GM19438 (cell line): ENCODE results near the gene MEIS2.

Experiments used
- ATAC-seq: cut with Tn5 transposase; IDR thresholded peaks from one replicate; pipeline ENCODE4 v1.9.1; 2021; ENCODE audit warnings: low read depth; ENCODE audit not compliant: unreplicated experiment

The MEIS2 gene

GRCh38 chr15:36970522-36970921, 129.8 kb downstream of the MEIS2 start:
- ATAC-seq: no peak

DNA sequence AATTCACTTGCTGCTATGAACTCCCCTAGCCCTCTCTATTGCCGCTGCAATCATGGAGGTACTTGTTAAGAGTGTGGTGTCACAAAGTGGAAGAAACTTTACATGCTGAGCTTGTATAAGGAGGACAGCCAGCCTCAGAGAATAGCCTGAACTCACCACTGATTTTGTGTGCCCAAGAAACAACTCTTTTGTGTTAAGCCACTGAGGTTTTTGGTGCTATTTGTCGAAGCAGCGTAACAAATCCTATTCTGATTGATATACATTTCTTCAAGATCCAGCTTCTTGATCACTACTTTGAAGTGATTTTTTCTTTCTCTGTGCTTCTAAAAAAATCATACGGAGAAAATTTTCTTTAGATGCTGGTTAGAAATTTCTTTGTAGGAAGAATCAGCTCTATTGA, 132.4 kb downstream of the MEIS2 start:
- ATAC-seq: no peak

DNA sequence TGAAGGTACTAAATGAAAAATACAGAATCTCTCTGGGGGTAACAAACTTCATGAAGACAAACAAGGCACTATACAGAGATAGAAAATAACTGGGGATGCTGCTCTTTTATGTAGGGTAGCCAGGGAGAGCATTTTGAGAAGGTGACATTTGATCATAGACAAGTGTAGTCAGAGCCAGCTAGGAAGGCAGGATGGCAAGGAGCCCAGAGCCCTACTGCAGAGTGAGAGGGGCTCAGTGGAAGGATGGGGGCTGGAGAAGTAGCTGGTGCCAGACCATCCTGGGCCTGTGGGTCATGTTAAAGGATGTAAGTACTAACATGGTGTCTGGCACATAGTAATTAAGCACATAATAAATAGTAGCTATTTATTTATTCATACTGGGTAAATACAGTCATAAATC, 133.6 kb downstream of the MEIS2 start:
- no peak for ATAC-seq

DNA sequence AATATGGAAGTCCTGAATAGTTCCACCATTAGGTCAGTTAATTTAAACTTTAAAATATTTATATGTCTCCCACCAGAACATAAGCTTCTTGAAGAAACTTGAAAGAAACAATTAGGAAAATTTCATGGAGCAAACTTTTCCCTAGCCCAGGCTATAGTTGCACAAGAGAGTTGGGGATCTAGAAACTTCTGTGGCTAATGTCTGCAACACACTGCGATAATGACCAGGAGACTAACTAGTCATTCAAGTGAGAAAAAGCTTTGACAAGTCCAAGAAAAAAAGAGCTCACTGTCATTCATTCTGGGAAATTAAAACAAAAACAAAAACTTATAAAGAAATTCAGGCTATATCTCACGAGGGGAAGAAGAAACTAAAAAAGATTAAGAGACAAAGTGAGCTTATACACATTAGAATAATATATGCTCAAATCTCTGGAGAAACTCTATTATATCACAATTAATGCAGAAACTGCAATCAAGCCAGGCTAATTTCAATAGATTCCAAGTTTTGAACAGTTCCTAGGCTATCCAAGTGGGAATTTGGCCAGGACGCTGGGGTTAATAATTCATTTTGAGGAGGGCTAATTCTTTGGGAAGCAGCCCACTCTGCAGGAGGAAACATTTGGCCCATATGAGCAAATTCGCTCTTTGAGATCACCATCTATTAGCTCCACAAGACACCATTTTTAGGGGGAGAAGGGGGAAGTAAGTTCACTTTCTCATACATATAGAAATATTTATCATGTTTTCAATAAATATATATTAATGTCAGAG, 134.6 kb downstream of the MEIS2 start:
- no peak for ATAC-seq

DNA sequence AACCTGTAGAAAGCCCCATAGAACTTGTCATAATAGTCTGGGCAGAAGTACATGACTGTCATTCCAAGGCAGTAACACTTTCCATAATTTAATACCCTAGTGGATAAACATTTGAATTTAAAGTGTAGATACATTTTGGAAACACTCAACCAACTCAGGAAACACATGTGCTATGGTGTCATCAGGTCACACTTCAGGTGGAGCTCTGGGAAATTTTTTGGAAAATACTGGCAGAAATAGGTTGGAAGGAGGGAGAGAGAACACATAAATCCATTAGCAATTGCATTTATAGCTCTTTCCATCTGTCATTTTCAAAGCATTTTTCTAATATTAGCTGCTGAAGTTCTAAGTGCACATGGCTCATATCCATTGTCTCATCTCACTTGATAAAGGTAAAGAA, 135.7 kb downstream of the MEIS2 start:
- ATAC-seq: no peak

DNA sequence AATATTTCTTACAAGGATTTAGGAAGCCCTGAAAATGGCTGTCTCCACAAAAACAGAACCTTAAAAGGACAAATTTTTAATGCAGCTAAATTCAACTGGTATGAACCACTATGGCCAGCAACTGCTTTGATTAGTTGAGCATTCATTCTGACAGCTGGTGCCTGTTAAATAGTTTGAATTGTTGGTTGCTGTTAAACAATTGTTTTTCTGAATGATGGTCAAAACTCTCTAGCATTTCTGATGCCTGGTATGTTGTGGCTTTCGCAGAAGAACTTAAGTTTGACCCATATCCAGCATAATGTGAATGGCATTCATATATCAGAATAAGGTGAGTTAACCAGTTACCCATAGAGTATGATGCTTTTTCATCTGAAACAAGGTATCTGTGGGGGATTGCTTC, 138.4 kb downstream of the MEIS2 start:
- no peak for ATAC-seq

DNA sequence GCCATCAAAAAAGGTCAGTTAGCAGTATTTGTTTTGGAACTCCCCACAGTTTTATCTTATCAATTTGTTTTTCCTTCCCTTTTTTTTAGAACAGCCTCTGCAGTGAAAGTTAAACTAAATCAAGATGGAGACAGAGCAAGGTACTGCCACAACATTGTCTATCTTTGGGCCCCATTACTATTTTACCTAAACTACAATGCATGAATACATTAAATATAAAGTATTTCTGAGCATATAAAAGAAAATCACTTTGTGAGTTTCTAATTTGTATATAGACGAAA, 139.5 kb downstream of the MEIS2 start:
- ATAC-seq: no peak

DNA sequence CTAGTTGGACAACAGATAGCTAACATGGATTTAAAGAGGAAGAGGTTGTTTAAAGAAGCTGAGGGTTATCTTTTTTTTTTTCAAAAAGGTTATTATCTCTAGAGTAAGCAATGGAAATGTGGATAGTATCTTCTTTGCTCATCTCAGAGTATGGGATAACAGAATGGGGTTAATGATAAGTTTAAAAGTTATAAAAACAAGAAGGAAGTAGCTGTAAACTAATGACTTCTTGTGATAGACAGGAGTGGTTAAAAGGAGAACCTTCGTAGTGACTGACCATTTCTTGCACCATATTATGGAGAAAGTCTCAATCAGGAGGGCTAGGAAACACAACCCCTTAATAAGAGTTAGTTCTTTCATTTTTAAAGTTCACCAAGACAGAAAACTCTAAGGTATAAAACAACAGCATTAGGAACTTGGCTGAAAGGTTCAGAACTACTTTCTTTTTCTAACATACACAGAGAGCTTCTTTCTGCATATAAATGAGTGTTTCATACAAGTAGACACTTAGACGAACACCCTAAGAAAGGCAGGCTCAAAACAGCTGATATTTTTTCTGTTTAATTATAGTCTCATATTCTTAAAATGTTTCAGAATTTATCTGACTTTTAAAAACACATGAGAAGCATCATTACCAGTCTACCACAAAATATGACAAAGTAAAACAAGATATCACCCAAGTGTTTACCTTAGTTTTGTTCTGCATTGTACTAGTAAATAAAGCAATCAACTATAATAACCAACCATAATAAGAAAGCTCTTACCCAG, 140.0 kb downstream of the MEIS2 start:
- ATAC-seq: no peak

DNA sequence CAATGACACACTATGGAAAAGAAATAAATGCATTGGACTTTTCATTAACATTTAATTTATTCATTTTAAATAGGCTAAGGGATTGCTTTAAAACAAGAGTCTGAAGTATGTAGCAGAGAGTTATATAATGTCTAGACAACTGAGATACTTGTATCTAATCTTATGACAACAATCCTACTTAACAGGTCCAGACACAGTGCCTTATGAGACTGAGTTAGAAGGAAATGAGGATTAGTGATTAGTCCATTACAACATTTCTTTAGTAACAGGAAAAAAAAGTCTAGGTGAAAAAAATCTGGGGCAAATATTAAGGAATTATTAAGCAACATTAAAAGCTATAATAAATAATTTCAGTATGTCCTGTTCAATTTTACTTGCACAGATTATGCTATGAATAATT, 140.6 kb downstream of the MEIS2 start:
- ATAC-seq: no peak

- ATAC-seq: no peak
Observed at GRCh38 chr15:36958606-36959005, 141.7 kb downstream of the MEIS2 start.

DNA sequence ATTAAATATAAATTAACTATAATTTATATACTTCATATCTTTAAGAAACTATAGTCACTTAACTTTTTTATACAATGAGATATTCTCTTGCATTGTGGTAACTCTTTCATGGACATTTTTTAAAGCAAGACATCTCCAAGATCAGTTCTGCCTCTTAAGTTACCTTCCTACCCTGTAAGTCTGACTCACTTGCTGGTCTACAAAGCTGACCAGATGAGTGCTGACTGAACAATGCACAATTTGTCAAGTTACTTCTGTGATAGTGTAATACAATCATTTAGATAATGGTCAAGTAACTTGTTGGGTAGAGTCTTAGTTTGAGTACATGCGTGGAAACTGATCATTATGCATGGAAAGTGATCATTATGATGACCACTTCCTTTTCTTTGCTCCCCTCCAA, 145.9 kb downstream of the MEIS2 start:
- ATAC-seq: no peak

DNA sequence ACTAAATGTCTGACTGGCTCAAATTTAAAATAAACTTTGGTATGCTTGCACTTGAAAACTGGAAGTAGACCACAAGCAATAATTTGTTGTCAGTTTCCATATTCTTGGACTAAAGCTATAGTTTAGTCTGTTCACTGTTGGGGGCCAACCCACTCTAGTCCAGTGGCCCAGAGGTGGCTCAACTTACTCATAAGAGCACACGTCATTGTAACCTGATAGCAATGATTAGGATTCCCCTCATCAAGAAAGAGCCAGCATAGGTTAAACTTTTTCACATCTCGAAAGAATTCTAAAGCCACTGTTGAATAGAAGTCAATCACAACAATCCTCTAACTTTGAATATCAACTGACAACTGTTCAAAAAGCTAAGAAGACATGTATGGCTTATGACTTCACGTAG, 147.0 kb downstream of the MEIS2 start:
- ATAC-seq: no peak

GRCh38 chr15:36951731-36952247, 148.6 kb downstream of the MEIS2 start:
- ATAC-seq: no peak

DNA sequence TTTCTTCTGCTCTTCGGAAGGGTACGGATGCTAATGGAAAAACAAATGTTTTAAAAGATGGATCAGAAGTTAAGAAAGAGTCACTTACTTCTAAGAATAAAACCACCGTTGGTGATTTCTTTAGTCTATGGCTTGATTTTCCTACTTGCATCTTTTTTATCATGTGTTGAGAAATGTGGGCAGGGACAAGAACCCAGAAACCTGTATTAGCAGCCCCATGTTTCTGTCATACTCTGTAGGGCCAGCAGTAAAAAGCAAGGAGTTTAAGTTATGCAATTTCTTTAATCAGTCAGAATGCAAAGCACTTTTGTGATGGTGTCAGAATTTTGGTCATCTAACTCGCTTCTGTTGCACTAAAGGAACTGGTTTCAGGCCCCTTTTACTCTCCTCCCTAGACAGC, 150.0 kb downstream of the MEIS2 start:
- no peak for ATAC-seq

DNA sequence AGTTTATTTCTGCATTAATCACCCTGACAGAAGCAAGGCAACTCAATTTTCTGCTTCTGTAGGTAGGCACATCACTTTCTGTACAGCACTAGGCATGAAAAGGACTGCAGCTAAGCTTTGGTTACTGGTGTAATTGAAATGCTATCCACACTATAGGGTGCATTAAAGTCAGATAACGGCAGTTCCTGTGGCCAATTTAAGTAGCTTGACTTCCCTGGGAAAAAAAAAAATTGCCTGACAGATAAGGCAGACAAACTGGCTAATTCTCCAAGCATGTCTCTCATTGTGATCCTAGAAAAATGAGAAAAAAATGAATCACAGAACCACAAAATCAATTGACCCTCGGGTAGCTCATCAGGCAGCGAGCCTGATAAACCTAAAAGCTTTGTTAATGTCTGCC, 151.4 kb downstream of the MEIS2 start:
- no peak for ATAC-seq

DNA sequence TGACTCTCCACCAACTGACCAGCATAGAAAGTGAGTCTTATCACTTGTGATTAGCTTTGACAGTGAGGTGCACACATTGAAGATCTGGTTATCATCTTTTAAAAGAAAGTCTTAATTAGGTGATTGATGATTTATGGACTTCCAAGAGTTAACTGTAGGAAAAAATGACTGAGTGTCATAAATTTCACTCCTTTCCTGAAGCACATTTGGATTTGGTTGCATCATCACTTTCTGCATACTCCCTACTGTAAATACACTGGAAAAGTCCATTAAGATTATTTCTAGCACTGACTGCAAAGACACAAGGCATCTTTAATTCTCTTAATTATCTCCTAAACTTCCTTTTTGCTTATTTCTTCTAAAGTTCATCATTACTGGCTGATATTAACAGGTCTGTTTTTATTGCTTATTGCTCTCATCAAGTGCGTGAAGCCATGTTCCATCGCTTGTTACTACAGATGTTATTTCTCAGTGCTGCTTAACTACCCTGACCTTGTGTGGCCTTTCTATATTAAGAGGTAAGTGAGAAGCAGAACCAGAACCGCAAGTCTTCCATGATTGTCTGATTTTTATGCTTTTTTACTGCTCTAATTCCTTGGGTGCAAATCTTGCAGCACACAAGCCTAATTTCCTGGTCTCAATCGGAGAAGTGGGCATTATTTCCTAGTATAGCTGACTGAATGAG, 153.2 kb downstream of the MEIS2 start:
- no peak for ATAC-seq

DNA sequence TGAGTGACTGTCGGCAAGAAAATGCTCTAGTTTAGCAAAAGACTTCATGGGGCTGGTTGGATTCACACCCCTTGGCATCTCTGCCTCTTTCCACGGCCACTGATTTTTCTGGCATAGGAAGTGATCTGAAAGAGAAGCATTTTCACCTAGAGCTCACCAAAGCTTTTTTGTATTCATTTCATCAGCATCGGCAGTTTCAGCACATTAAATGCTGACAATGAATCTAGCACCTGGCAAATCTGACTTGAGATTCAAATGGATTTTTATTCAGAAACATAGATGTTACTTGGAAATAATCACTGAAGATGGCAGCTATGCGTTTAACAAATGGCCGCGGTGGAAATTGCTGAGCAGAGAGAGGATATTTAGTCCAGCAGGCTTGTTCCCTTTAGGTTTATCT, 155.9 kb downstream of the MEIS2 start:
- ATAC-seq: no peak

GRCh38 chr15:36943508-36944361, 156.6 kb downstream of the MEIS2 start:
- ATAC-seq: no peak

GRCh38 chr15:36942248-36942827, 158.0 kb downstream of the MEIS2 start:
- no peak for ATAC-seq

DNA sequence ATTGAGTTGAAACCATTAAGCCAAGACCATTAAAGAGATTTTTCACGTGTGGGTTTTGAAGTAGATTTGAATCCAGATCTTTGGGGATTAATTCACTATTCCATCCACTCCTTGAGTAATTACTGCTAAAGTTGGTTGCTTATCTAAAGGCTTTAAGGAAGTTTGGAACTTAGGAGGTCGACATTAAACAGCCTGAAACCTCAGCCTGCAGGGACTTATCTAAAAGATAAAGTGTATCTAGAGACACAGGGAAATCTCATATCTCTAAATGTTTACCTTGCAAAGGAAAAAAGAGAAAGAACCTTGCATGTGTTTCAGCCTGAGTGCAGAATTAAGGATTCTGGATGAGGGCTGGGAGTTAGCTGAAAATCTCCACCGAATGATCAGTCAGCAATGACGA, 158.6 kb downstream of the MEIS2 start:
- ATAC-seq: no peak
